ENCODE results near the gene FBRSL1. TPM values are rescaled to one million over a fixed set of nuclear protein-coding genes. Genes with fewer than 3 reads are reported as not detected.

FBRSL1 gene
- total RNA-seq, 4 donors from 2014 or later = 14.4 to 28.1 (median 18.5) TPM

DNA sequence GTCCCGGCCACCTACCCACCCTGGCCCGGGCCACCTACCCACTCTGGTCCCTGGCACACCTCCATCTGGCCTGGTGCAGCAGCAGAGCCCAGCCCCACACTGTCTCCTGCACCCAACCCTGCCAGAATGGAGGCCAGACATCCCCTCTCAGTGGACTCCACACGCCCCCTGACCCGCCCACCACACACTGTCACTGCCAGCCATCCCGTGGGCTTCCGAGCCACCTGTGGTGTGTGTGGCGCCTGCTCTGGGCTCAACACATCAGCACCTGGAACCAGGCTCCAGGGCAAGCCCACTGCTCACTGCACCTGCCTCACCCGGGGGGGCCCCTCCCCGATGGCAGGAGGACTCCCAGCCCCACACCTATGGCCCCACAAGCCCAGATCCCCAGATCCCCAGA, 50.5 kb downstream of the FBRSL1 start:
- no peaks in the 10 kb centered on the region for H3K9me3 ChIP-seq
- H3K27me3 ChIP-seq = no peaks in the 10 kb centered on the region
- TF ChIP-seq EP300 (IDR thresholded peaks at IDR 0.05) (no peak), POLR2AphosphoS5 (IDR thresholded peaks at IDR 0.05) (no peak), POLR2A (IDR thresholded peaks at IDR 0.05; ENCODE audit: low read depth) (no peak)
- DNase-seq (ENCODE audit: extremely low spot score) = no peak
- H3K4me1 ChIP-seq = peaks cover 0 to 8% (median 0%) of the 10 kb centered on the region in 4 donors
- 85% methylated on average over 9 of the region's 9 CpGs for WGBS
- intact Hi-C loops (cut with DNase I) = no loop called here
- peaks cover 0 to 27% (median 16%) of the 10 kb centered on the region in 4 donors for H3K36me3 ChIP-seq
- no peak overlapping the region for H3K27ac ChIP-seq (replicated peaks in 1 of 4)
- H3K4me3 ChIP-seq = no peak overlapping the region

DNA sequence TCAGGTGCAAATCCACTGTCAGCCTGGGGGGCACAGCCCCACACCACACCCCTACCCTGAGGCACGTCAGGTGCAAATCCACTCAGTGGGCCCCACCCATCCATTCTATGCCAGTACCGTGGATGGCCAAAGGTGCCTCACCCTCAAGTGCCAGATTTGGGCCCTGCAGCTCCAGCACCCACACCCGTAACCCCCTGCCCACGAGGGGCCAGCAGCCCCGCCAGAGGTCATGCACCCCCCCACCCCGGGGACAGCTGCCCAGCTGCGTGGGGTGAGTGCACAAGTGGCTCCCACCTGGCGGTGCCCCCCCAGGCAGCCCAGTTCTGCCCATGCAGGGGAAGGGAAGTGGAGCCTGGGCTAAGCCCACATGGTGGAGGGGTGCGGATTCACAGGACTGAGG, 51.2 kb downstream of the FBRSL1 start:
- no peak for TF ChIP-seq POLR2A (IDR thresholded peaks at IDR 0.05; ENCODE audit: low read depth)
- TF ChIP-seq EP300 (IDR thresholded peaks at IDR 0.05) = no peak
- no peak for TF ChIP-seq POLR2AphosphoS5 (IDR thresholded peaks at IDR 0.05)
- TF ChIP-seq, protein P1, sequence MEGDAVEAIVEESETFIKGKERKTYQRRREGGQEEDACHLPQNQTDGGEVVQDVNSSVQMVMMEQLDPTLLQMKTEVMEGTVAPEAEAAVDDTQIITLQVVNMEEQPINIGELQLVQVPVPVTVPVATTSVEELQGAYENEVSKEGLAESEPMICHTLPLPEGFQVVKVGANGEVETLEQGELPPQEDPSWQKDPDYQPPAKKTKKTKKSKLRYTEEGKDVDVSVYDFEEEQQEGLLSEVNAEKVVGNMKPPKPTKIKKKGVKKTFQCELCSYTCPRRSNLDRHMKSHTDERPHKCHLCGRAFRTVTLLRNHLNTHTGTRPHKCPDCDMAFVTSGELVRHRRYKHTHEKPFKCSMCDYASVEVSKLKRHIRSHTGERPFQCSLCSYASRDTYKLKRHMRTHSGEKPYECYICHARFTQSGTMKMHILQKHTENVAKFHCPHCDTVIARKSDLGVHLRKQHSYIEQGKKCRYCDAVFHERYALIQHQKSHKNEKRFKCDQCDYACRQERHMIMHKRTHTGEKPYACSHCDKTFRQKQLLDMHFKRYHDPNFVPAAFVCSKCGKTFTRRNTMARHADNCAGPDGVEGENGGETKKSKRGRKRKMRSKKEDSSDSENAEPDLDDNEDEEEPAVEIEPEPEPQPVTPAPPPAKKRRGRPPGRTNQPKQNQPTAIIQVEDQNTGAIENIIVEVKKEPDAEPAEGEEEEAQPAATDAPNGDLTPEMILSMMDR (IDR thresholded peaks at IDR 0.05) = no peak
- 96% methylated on average over 7 of the region's 9 CpGs for WGBS

DNA sequence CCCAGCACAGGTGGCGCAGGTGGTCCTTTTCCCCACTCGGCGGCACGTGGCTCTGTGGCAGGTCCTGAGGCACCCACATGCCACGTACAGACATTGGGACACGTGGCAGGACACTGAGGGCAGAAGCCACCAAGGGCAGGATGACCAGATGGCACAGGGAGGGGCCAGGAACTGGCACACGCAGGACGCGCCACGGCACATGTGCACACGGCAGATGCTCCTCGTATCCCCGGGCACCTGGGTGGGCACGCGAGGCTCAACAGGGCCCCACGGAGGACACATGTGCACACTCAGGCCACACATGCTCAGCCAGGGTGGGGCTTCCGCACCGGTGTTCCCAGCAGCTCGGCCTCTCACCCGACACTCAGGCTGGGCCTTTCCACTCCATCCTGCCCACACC, 52.0 kb downstream of the FBRSL1 start:
- DNase-seq (ENCODE audit: extremely low spot score) = no peak
- no peak for TF ChIP-seq POLR2A (IDR thresholded peaks at IDR 0.05; ENCODE audit: low read depth)
- no peak for TF ChIP-seq POLR2AphosphoS5 (IDR thresholded peaks at IDR 0.05)
- TF ChIP-seq EP300 (IDR thresholded peaks at IDR 0.05) = no peak
- TF ChIP-seq, protein P1 (IDR thresholded peaks at IDR 0.05) = no peak
- Histone ChIP-seq H3K27me3 (no peaks in the 10 kb centered on the region), H3K36me3 (peaks cover 0 to 25% (median 16%) of the 10 kb centered on the region in 4 donors), H3K27ac (replicated peaks in 1 of 4) (no peak overlapping the region), H3K9me3 (no peaks in the 10 kb centered on the region), H3K4me3 (no peak overlapping the region), H3K4me1 (peaks cover 0 to 8% (median 0%) of the 10 kb centered on the region in 4 donors)
- 93% methylated on average over 16 of the region's 20 CpGs for WGBS
- intact Hi-C loops (cut with DNase I) = no loop called here

More for the DNA sequence above, 51.2 kb downstream of the FBRSL1 start:
- intact Hi-C loops (cut with DNase I) = no loop called here
- H3K27ac ChIP-seq (replicated peaks in 1 of 4) = no peak overlapping the region
- no peaks in the 10 kb centered on the region for H3K9me3 ChIP-seq
- no peak for DNase-seq (ENCODE audit: extremely low spot score)
- H3K36me3 ChIP-seq = peaks cover 0 to 27% (median 16%) of the 10 kb centered on the region in 4 donors
- H3K4me1 ChIP-seq = peaks cover 0 to 8% (median 0%) of the 10 kb centered on the region in 4 donors
- no peak overlapping the region for H3K4me3 ChIP-seq
- no peaks in the 10 kb centered on the region for H3K27me3 ChIP-seq

DNA sequence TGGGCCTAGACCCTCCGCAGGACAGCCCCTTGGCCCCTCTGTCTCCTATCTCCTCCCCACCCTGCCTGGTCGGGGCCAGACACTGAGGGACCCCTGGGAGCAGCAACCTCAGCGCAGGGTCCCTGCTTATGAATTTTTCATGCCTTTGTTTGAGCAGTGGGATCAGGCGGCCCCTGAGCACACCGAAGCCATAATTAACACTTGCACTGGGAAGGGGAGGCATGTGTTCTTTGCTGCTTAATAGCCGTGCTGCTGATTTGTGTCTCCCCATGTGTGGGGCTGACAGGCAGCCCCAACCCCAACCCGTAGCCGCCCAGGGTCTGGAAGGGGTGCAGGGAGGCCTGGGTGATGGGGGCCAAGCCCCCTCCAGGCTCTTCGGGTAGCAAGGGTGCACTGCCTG, 52.7 kb downstream of the FBRSL1 start:
- no peak for TF ChIP-seq POLR2AphosphoS5 (IDR thresholded peaks at IDR 0.05)
- TF ChIP-seq EP300 (IDR thresholded peaks at IDR 0.05) = no peak
- TF ChIP-seq POLR2A (IDR thresholded peaks at IDR 0.05; ENCODE audit: low read depth) = no peak
- TF ChIP-seq, protein P1 (IDR thresholded peaks at IDR 0.05) = no peak
- Histone ChIP-seq H3K36me3 (peaks cover 0 to 29% (median 18%) of the 10 kb centered on the region in 4 donors), H3K9me3 (no peaks in the 10 kb centered on the region), H3K4me3 (no peak overlapping the region), H3K4me1 (peaks cover 0 to 8% (median 0%) of the 10 kb centered on the region in 4 donors), H3K27ac (replicated peaks in 1 of 4) (no peak overlapping the region), H3K27me3 (no peaks in the 10 kb centered on the region)
- WGBS = 91% methylated on average over 4 of the region's 9 CpGs
- intact Hi-C loops (cut with DNase I) = no loop called here
- DNase-seq (ENCODE audit: extremely low spot score) = no peak

DNA sequence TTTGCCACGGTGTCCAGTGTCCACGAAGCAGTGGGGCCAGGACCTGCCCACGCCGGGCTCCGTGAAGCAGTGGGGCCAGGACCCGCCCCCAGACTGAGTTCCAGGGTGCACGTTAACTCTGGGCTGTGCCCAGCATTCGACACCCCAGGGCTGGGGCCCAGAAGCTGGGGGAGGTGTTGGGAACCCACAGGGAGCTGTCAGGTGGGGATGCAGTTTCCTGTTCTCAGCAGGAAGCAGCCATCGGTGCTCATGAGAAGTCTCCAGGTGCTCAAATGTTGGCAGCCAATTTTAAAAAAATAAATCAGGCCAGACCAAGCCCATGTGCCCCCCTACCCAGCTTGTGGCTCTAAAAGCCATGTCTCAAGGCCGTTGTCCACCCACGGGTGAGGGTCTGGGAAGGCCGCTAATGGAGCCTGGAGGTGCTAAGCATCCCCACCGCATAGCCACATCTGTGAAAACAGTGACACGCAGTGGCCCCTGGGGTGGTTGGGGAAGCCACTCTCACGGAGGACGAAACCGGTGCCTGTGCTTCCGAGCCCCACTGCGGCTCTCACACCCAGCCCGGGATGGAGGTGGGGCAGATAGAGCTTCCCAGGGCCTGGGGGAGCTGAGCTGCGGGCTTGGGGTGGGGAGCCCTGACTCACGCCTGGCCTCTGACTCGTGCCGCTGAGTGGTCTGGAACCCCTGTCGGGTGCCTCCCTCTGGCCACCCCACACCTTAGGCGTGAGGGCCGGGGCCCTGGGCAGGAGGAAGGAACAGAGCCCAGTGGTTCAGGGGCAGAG, 53.5 kb downstream of the FBRSL1 start:
- no peak for DNase-seq (ENCODE audit: extremely low spot score)
- no peaks in the 10 kb centered on the region for H3K9me3 ChIP-seq
- H3K27me3 ChIP-seq = no peaks in the 10 kb centered on the region
- peaks cover 0 to 37% (median 26%) of the 10 kb centered on the region in 4 donors for H3K36me3 ChIP-seq
- H3K4me1 ChIP-seq = no peaks in the 10 kb centered on the region
- intact Hi-C loops (cut with DNase I) = no loop called here
- no peak overlapping the region for H3K27ac ChIP-seq (replicated peaks in 1 of 4)
- 93% methylated on average over 15 of the region's 27 CpGs for WGBS
- H3K4me3 ChIP-seq = no peak overlapping the region
- no peak for TF ChIP-seq EP300 (IDR thresholded peaks at IDR 0.05)
- TF ChIP-seq POLR2AphosphoS5 (IDR thresholded peaks at IDR 0.05) = no peak
- TF ChIP-seq POLR2A (IDR thresholded peaks at IDR 0.05; ENCODE audit: low read depth) = no peak
- TF ChIP-seq, protein P1 (IDR thresholded peaks at IDR 0.05) = no peak

Data from esophagus muscularis mucosa (tissue), 4 donors.